B cell (primary cell): ENCODE measurements around the gene TCAIM. TPM values are rescaled to one million over a fixed set of nuclear protein-coding genes. Genes with fewer than 3 reads are reported as not detected.

Experiments
- ATAC-seq: fragments of 200-7000 bp; cut with Tn5 transposase; one replicate; pipeline ENCODE4 v1.10.0; 2021; ENCODE audit warnings: low read depth, mild to moderate bottlenecking, moderate number of reproducible peaks, moderate library complexity
- CTCF ChIA-PET: fragments of 350-600 bp; sonication (Branson Sonifier 250); formaldehyde crosslinking; loops from one replicate; lab custom pipeline; 2021; ENCODE audit warnings: antibody characterized with exemption, inconsistent platforms; lab: Charles Lee
- POLR2A ChIA-PET: fragments of 350-600 bp; sonication (Branson Sonifier 250); formaldehyde crosslinking; loops from one replicate; lab custom pipeline; 2021; ENCODE audit warnings: antibody characterized with exemption; lab: Charles Lee
- DNase-seq: peaks from one replicate; pipeline ENCODE4 v3.0.0; 2013
- H2AFZ ChIP-seq: 2 replicates; pipeline ENCODE4 v1.6.1; 2012; ENCODE audit warnings: mild to moderate bottlenecking, low read depth, low read length; ENCODE audit not compliant: insufficient read depth, poor library complexity, severe bottlenecking
- H3K27ac ChIP-seq, 2 donors: 1 replicate in 1 of 2; 2 replicates in 1 of 2; pipeline ENCODE4 v1.5.1; 2012 to 2013; ENCODE audit warnings: low read length in 2 of 2, mild to moderate bottlenecking in 2 of 2, moderate library complexity in 1 of 2
- H3K27me3 ChIP-seq, 4 experiments: fragments of 200-600 bp in 1 of 4; sonication (generic) in 1 of 4; replicated peaks in 1 of 4; 1 replicate in 2 of 4; 2 replicates in 2 of 4; pipeline versions ENCODE4 v1.6.1 to v1.7.0; 2013 to 2016; ENCODE audit warnings: low read length in 3 of 4, mild to moderate bottlenecking in 2 of 4, mixed read lengths in 1 of 4, moderate library complexity in 1 of 4; ENCODE audit not compliant: insufficient read depth in 4 of 4, control insufficient read depth in 3 of 4; ENCODE audit errors: control extremely low read depth in 1 of 4
- H3K36me3 ChIP-seq, 2 experiments: replicated peaks in 1 of 2; 1 replicate in 1 of 2; 2 replicates in 1 of 2; pipeline versions ENCODE4 v1.6.1 to v1.7.1; 2013; ENCODE audit warnings: low read length in 1 of 2; ENCODE audit not compliant: insufficient read depth in 2 of 2, control insufficient read depth in 1 of 2; ENCODE audit errors: control extremely low read depth in 1 of 2, extremely low read depth in 1 of 2
- H3K4me1 ChIP-seq, 2 donors: fragments of 200-600 bp in 1 of 2; sonication (generic) in 1 of 2; 1 replicate in 1 of 2; 2 replicates in 1 of 2; pipeline versions ENCODE4 v1.5.1 to v1.6.1; 2013 to 2017; ENCODE audit warnings: low read length in 2 of 2; ENCODE audit not compliant: control insufficient read depth in 2 of 2, insufficient read depth in 2 of 2
- H3K4me2 ChIP-seq: replicated peaks from 2 replicates; pipeline ENCODE3; 2012; ENCODE audit warnings: mild to moderate bottlenecking, low read depth, low read length; ENCODE audit not compliant: poor library complexity, severe bottlenecking
- H3K4me3 ChIP-seq, 5 experiments: fragments of 200-600 bp in 1 of 5; sonication (generic) in 1 of 5; 1 replicate in 3 of 5; 2 replicates in 2 of 5; pipeline versions ENCODE4 v1.5.1 to v1.7.0; 2011 to 2016; ENCODE audit warnings: low read length in 4 of 5, mild to moderate bottlenecking in 4 of 5, low read depth in 2 of 5, control low read depth in 1 of 5, moderate library complexity in 1 of 5; ENCODE audit not compliant: insufficient read depth in 1 of 5; ENCODE audit errors: control extremely low read depth in 1 of 5, extremely low read depth in 1 of 5
- H3K79me2 ChIP-seq: fragments of 200-600 bp; sonication (generic); one replicate; pipeline ENCODE4 v1.6.0; 2016; ENCODE audit warnings: low read length; ENCODE audit not compliant: control insufficient read depth, insufficient read depth
- H3K9ac ChIP-seq: fragments of 200-600 bp; sonication (generic); 2 replicates; pipeline ENCODE4 v1.6.1; 2017; ENCODE audit warnings: mild to moderate bottlenecking, low read length, moderate library complexity
- H3K9me3 ChIP-seq, 3 donors: one replicate each; pipeline versions ENCODE4 v1.6.1 to v1.7.1; 2013; ENCODE audit warnings: low read length in 2 of 3; ENCODE audit not compliant: control insufficient read depth in 2 of 3, insufficient read depth in 1 of 3; ENCODE audit errors: control extremely low read depth in 1 of 3
- H4K20me1 ChIP-seq: 2 replicates; pipeline ENCODE4 v1.6.0; 2012; ENCODE audit warnings: mild to moderate bottlenecking, low read length; ENCODE audit not compliant: insufficient read depth, control insufficient read depth, poor library complexity, severe bottlenecking
- H3K27ac Mint-ChIP-seq: one replicate; pipeline ENCODE4 v1.8.0; 2021; ENCODE audit warnings: mixed read lengths
- H3K27me3 Mint-ChIP-seq: one replicate; pipeline ENCODE4 v1.8.0; 2021; ENCODE audit warnings: mixed read lengths
- H3K4me1 Mint-ChIP-seq: one replicate; pipeline ENCODE4 v1.8.0; 2021; ENCODE audit warnings: mixed read lengths
- H3K4me3 Mint-ChIP-seq: one replicate; pipeline ENCODE4 v1.8.0; 2021; ENCODE audit warnings: mixed read lengths
- H3K9me3 Mint-ChIP-seq: one replicate; pipeline ENCODE4 v1.8.0; 2022; ENCODE audit warnings: mixed read lengths; ENCODE audit not compliant: insufficient read depth
- CTCF ChIP-seq: fragments of 200-600 bp; IDR thresholded peaks from one replicate; pipeline ENCODE4 v1.8.0; 2022; ENCODE audit warnings: antibody characterized with exemption, mild to moderate bottlenecking
- EZH2 ChIP-seq: IDR thresholded peaks from 2 replicates; pipeline ENCODE4 v1.6.1; 2012; ENCODE audit warnings: borderline replicate concordance, low read depth, mild to moderate bottlenecking, moderate library complexity, low read length; ENCODE audit not compliant: insufficient read depth, poor library complexity, severe bottlenecking
- WGBS: methylation state at CpG from one replicate; pipeline ENCODE4 v1.1.5; 2013; ENCODE audit warnings: missing lambda C conversion rate; ENCODE audit not compliant: insufficient coverage; 5-methylcytosine and 5-hydroxymethylcytosine counted together
- intact Hi-C: fragments of 100-400 bp; cut with micrococcal nuclease; formaldehyde crosslinking; loops from one replicate; pipeline ENCODE4 v1.10.0; 2022
- polyA plus RNA-seq: library from polyadenylated mRNA; depleted of rRNA; stranded (reverse); fragments of >200 nt; gene quantifications from 2 replicates; pipeline ENCODE4 v1.2.3, GENCODE V29; 2012
- total RNA-seq, 2 donors: library from RNA; stranded (reverse); fragments of 120-200 nt in 1 of 2; gene quantifications; 1 replicate in 1 of 2; 2 replicates in 1 of 2; pipeline versions ENCODE4 v1.2.3 to v1.2.4, GENCODE V29; 2013 to 2022

Gene TCAIM
- total and polyA plus RNA-seq, 2 donors (not counting 1 experiment from before 2014, with no cell fraction given) = 4.3 to 15.8 TPM

- ATAC-seq (no peak), DNase-seq (no peak)
- Histone ChIP-seq H3K79me2 (no peaks in the 10 kb centered on the region), H3K36me3 (no peaks in the 10 kb centered on the region), H3K27me3 (peaks cover 0 to 7% (median 0%) of the 10 kb centered on the region in 4 experiments), H3K4me1 (no peaks in the 10 kb centered on the region), H2AFZ (no peak overlapping the region), H3K4me2 (no peak overlapping the region), H3K27ac (no peak overlapping the region), H3K9ac (no peak overlapping the region), H3K4me3 (no peak overlapping the region), H4K20me1 (no peaks in the 10 kb centered on the region), H3K9me3 (no peaks in the 10 kb centered on the region)
- no peaks in the 10 kb centered on the region for H3K4me1 Mint-ChIP-seq
- TF ChIP-seq EZH2 = no peak
- WGBS = no CpG with 5 or more reads among the region's 1 CpG
- intact Hi-C loops = no loop called here
- H3K27me3 Mint-ChIP-seq = peaks cover 46% of the 10 kb centered on the region
- ChIA-PET CTCF (no interaction called here), POLR2A (no interaction called here)
- H3K9me3 Mint-ChIP-seq = no peaks in the 10 kb centered on the region
- H3K27ac Mint-ChIP-seq = no peak overlapping the region
- no peak overlapping the region for H3K4me3 Mint-ChIP-seq
Observed at GRCh38 chr3:44292947-44293346, 45.6 kb upstream of the TCAIM start.

- Histone ChIP-seq H3K36me3 (no peaks in the 10 kb centered on the region), H4K20me1 (no peaks in the 10 kb centered on the region), H3K27me3 (peaks cover 0 to 7% (median 0%) of the 10 kb centered on the region in 4 experiments), H3K4me2 (no peak overlapping the region), H3K79me2 (no peaks in the 10 kb centered on the region), H3K9me3 (no peaks in the 10 kb centered on the region), H3K4me3 (no peak overlapping the region), H3K4me1 (no peaks in the 10 kb centered on the region), H3K9ac (no peak overlapping the region), H3K27ac (no peak overlapping the region), H2AFZ (no peak overlapping the region)
- TF ChIP-seq EZH2 (no peak), CTCF (no peak)
- ATAC-seq (no peak), DNase-seq (no peak)
- Mint-ChIP-seq H3K27me3 (peaks cover 23% of the 10 kb centered on the region), H3K4me1 (no peaks in the 10 kb centered on the region), H3K9me3 (no peaks in the 10 kb centered on the region), H3K27ac (no peak overlapping the region), H3K4me3 (no peak overlapping the region)
- ChIA-PET CTCF (no interaction called here), POLR2A (no interaction called here)
- intact Hi-C loops = no loop called here
Observed at GRCh38 chr3:44297255-44297654, 41.3 kb upstream of the TCAIM start.
